Hepatocyte (in vitro differentiated cells): ENCODE data around the gene ANKS3.

Experiments used
- EZH2 ChIP-seq: fragments of 200-600 bp; sonication (generic); IDR thresholded peaks from 2 replicates; pipeline ENCODE4 v1.6.1; 2016; ENCODE audit warnings: antibody characterized with exemption, mild to moderate bottlenecking, borderline replicate concordance
- TF ChIP-seq, protein P1 (sequence below): fragments of 200-600 bp; sonication (generic); IDR thresholded peaks from 2 replicates; pipeline ENCODE4 v1.5.1; 2016; ENCODE audit warnings: antibody characterized with exemption, mild to moderate bottlenecking; ENCODE audit not compliant: poor library complexity

DNA sequence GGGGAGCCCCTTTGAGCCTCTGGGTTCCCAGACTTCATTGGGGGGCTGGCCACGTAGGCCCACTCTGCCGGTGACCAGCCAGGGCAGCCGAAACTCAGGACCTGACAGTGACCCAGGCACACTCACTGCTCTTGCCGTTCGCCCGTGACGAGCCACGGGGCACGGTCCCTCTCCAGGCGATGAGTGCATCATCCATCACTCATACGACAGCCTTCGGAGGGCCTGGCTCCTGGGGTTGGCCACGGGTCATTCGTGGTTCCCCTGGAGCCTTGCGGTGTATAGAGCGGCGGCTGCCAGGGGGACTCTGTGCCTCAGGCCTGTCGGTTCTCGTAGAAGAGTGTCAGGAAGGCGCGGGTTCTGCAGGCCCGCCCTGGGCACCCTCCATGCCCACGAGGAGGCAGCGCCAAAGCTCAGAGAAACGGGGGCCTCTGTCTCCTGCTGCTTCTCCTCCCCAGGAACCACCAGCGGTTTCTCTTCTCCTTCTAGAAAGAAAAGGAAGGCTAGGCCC lies 51.9 kb downstream of the ANKS3 start:
- TF ChIP-seq, protein P1, sequence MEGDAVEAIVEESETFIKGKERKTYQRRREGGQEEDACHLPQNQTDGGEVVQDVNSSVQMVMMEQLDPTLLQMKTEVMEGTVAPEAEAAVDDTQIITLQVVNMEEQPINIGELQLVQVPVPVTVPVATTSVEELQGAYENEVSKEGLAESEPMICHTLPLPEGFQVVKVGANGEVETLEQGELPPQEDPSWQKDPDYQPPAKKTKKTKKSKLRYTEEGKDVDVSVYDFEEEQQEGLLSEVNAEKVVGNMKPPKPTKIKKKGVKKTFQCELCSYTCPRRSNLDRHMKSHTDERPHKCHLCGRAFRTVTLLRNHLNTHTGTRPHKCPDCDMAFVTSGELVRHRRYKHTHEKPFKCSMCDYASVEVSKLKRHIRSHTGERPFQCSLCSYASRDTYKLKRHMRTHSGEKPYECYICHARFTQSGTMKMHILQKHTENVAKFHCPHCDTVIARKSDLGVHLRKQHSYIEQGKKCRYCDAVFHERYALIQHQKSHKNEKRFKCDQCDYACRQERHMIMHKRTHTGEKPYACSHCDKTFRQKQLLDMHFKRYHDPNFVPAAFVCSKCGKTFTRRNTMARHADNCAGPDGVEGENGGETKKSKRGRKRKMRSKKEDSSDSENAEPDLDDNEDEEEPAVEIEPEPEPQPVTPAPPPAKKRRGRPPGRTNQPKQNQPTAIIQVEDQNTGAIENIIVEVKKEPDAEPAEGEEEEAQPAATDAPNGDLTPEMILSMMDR, result no peak
- no peak for TF ChIP-seq EZH2
